Thoracic aorta (tissue), 2 donors: ENCODE results near the gene PRSS33. TPM values are rescaled to one million over a fixed set of nuclear protein-coding genes. Genes with fewer than 3 reads are reported as not detected.

Experiments
- ATAC-seq: fragments of 150-250 bp; one replicate; pipeline ENCODE4 v1.8.0; 2017; ENCODE audit warnings: low read depth; ENCODE audit not compliant: insufficient number of reproducible peaks, low FRiP score
- DNase-seq: peaks from one replicate; pipeline ENCODE4 v3.0.0-alpha.2; 2020; ENCODE audit warnings: low spot score
- H3K27ac ChIP-seq, 2 donors: fragments of 200-600 bp; sonication (generic); 1 replicate in 1 of 2; 2 replicates in 1 of 2; pipeline ENCODE4 v1.5.1; 2016; ENCODE audit warnings: mild to moderate bottlenecking in 2 of 2, moderate library complexity in 2 of 2
- H3K27me3 ChIP-seq: fragments of 200-600 bp; sonication (generic); replicated peaks from 2 replicates; pipeline ENCODE4 v1.6.0; 2016; ENCODE audit warnings: mild to moderate bottlenecking; ENCODE audit not compliant: insufficient read depth
- H3K36me3 ChIP-seq: fragments of 200-600 bp; sonication (generic); one replicate; pipeline ENCODE4 v1.5.1; 2016
- H3K4me1 ChIP-seq, 2 donors: fragments of 200-600 bp; sonication (generic); 1 replicate in 1 of 2; 2 replicates in 1 of 2; pipeline versions ENCODE4 v1.5.1 to v1.6.0; 2016; ENCODE audit warnings: low read depth in 2 of 2, mild to moderate bottlenecking in 1 of 2; ENCODE audit not compliant: control insufficient read depth in 1 of 2
- H3K4me3 ChIP-seq: fragments of 200-600 bp; sonication (generic); 2 replicates; pipeline ENCODE4 v1.5.1; 2016; ENCODE audit warnings: mild to moderate bottlenecking
- H3K9me3 ChIP-seq: fragments of 200-600 bp; sonication (generic); 2 replicates; pipeline ENCODE4 v1.5.1; 2016
- CTCF ChIP-seq: fragments of 200-600 bp; sonication (generic); IDR thresholded peaks from one replicate; pipeline ENCODE4 v1.5.1; 2019; ENCODE audit warnings: antibody characterized with exemption
- total RNA-seq, 2 donors: library from RNA; depleted of rRNA; stranded (reverse); fragments of >200 nt; gene quantifications; one replicate each; pipeline versions ENCODE4 v1.1.0 to v1.2.3, GENCODE V29; 2016

PRSS33 gene
- total RNA-seq, 2 donors from 2014 or later: not detected

- ATAC-seq: no peak
- H3K4me3 ChIP-seq: no peak overlapping the region
- no peaks in the 10 kb centered on the region for H3K9me3 ChIP-seq
- no peaks in the 10 kb centered on the region for H3K4me1 ChIP-seq
- H3K27me3 ChIP-seq: no peaks in the 10 kb centered on the region
- H3K27ac ChIP-seq: no peak overlapping the region
- TF ChIP-seq CTCF: no peak
- DNase-seq: no peak
- H3K36me3 ChIP-seq: peaks cover 95% of the 10 kb centered on the region
Observed at GRCh38 chr16:2763173-2763572, 24.2 kb downstream of the PRSS33 start.

- Histone ChIP-seq H3K9me3 (no peaks in the 10 kb centered on the region), H3K4me1 (no peaks in the 10 kb centered on the region), H3K36me3 (peaks cover 95% of the 10 kb centered on the region), H3K4me3 (no peak overlapping the region), H3K27ac (no peak overlapping the region), H3K27me3 (no peaks in the 10 kb centered on the region)
- ATAC-seq (no peak), DNase-seq (no peak)
- no peak for TF ChIP-seq CTCF
Observed at GRCh38 chr16:2762711-2763110, 24.6 kb downstream of the PRSS33 start.

- no peak overlapping the region for H3K4me3 ChIP-seq
- DNase-seq (no peak), ATAC-seq (no peak)
- H3K27me3 ChIP-seq: no peaks in the 10 kb centered on the region
- TF ChIP-seq CTCF: no peak
- no peaks in the 10 kb centered on the region for H3K4me1 ChIP-seq
- no peak overlapping the region for H3K27ac ChIP-seq
- H3K36me3 ChIP-seq: peaks cover 93% of the 10 kb centered on the region
- H3K9me3 ChIP-seq: no peaks in the 10 kb centered on the region
Observed at GRCh38 chr16:2761886-2762583, 25.3 kb downstream of the PRSS33 start.

- DNase-seq (no peak), ATAC-seq (no peak)
- H3K27me3 ChIP-seq: no peaks in the 10 kb centered on the region
- no peak overlapping the region for H3K27ac ChIP-seq
- H3K9me3 ChIP-seq: no peaks in the 10 kb centered on the region
- TF ChIP-seq CTCF: no peak
- H3K4me3 ChIP-seq: no peak overlapping the region
- peaks cover 88% of the 10 kb centered on the region for H3K36me3 ChIP-seq
- H3K4me1 ChIP-seq: peaks cover 2 to 4% of the 10 kb centered on the region in 2 donors
Observed at GRCh38 chr16:2761472-2761871, 25.9 kb downstream of the PRSS33 start.

- H3K9me3 ChIP-seq: no peaks in the 10 kb centered on the region
- TF ChIP-seq CTCF: no peak
- H3K4me3 ChIP-seq: no peak overlapping the region
- ATAC-seq (no peak), DNase-seq (no peak)
- no peak overlapping the region for H3K27ac ChIP-seq
- peaks cover 55% of the 10 kb centered on the region for H3K36me3 ChIP-seq
- H3K4me1 ChIP-seq: peaks cover 28 to 35% of the 10 kb centered on the region in 2 donors
- no peaks in the 10 kb centered on the region for H3K27me3 ChIP-seq
Observed at GRCh38 chr16:2757344-2757743, 30.0 kb downstream of the PRSS33 start.
